HepG2 (cell line): ENCODE results near the gene ZNF442. TPM values are rescaled to one million over a fixed set of nuclear protein-coding genes. Genes with fewer than 3 reads are reported as not detected.

Source experiments
- AKAP8 ChIP-seq: sonication (generic); formaldehyde crosslinking; IDR thresholded peaks from 2 replicates; pipeline ENCODE4 v1.5.1; 2020; ENCODE audit warnings: mild to moderate bottlenecking, missing genetic modification reagents
- EED ChIP-seq: sonication (generic); formaldehyde crosslinking; IDR thresholded peaks from 2 replicates; pipeline ENCODE4 v1.5.0; 2020; ENCODE audit warnings: mild to moderate bottlenecking, missing genetic modification reagents
- FOSL1 ChIP-seq: sonication (generic); formaldehyde crosslinking; IDR thresholded peaks from 2 replicates; pipeline ENCODE4 v1.9.0; 2021; ENCODE audit warnings: missing genetic modification reagents, borderline replicate concordance
- GZF1 ChIP-seq: sonication (generic); formaldehyde crosslinking; IDR thresholded peaks from 2 replicates; pipeline ENCODE4 v1.5.1; 2020; ENCODE audit warnings: mild to moderate bottlenecking, missing genetic modification reagents
- MAFK ChIP-seq, 2 experiments: IDR thresholded peaks in 1 of 2; conservative IDR thresholded peaks in 1 of 2; 2 replicates each; pipeline ENCODE4 v1.6.1; 2011; ENCODE audit warnings: improper control_type of control experiment in 2 of 2, low read length in 2 of 2
- MYNN ChIP-seq: sonication (generic); formaldehyde crosslinking; IDR thresholded peaks from 2 replicates; pipeline ENCODE4 v1.4.0; 2020; ENCODE audit warnings: mild to moderate bottlenecking, low read depth, missing genetic modification reagents
- ZSCAN31 ChIP-seq: sonication (generic); formaldehyde crosslinking; IDR thresholded peaks from 2 replicates; pipeline ENCODE4 v1.5.0; 2020; ENCODE audit warnings: low read depth, mild to moderate bottlenecking, missing genetic modification reagents
- polyA plus RNA-seq, 8 experiments: library from polyadenylated mRNA; depleted of rRNA in 3 of 8; stranded (reverse) in 7 of 8; unstranded in 1 of 8; fragments of >200 nt; fragmentation: Illumina TruSeq in 4 of 8; extraction: Trizol in 4 of 8; gene quantifications; 2 replicates each; pipeline versions ENCODE4 v1.2.1 to v1.2.3, GENCODE V29; 2011 to 2016; ENCODE audit warnings: low read depth in 4 of 8, missing spikeins in 1 of 8, mixed read lengths in 1 of 8; ENCODE audit not compliant: insufficient read depth in 1 of 8
- total RNA-seq, 5 experiments: library from RNA; depleted of rRNA; stranded (reverse); fragments of >200 nt; fragmentation: Illumina TruSeq; extraction: Trizol; gene quantifications; 2 replicates each; pipeline ENCODE4 v1.2.3, GENCODE V29; 2016; ENCODE audit warnings: low read depth in 1 of 5
- TF ChIP-seq, protein P1 (sequence below): sonication (generic); formaldehyde crosslinking; IDR thresholded peaks from 2 replicates; pipeline ENCODE4 v1.9.0; 2022; ENCODE audit warnings: low read depth, missing genetic modification reagents
- TF ChIP-seq, protein P2 (sequence below): sonication (generic); formaldehyde crosslinking; IDR thresholded peaks from 2 replicates; pipeline ENCODE4 v1.4.0; 2020; ENCODE audit warnings: mild to moderate bottlenecking, low read depth, missing genetic modification reagents
- TF ChIP-seq, protein P3 (sequence below): sonication (generic); formaldehyde crosslinking; IDR thresholded peaks from 2 replicates; pipeline ENCODE4 v1.8.1; 2023; ENCODE audit warnings: missing genetic modification reagents, inconsistent platforms, borderline replicate concordance
- TF ChIP-seq, protein P4 (sequence below): sonication (generic); formaldehyde crosslinking; IDR thresholded peaks from 2 replicates; pipeline ENCODE4; 2020; ENCODE audit warnings: missing genetic modification reagents, mild to moderate bottlenecking, borderline replicate concordance
- TF ChIP-seq, protein P5 (sequence below): sonication (generic); formaldehyde crosslinking; IDR thresholded peaks from 2 replicates; pipeline ENCODE4 v1.8.0; 2022; ENCODE audit warnings: missing genetic modification reagents, mild to moderate bottlenecking, moderate library complexity, borderline replicate concordance
- TF ChIP-seq, protein P6 (sequence below): sonication (generic); formaldehyde crosslinking; IDR thresholded peaks from 2 replicates; pipeline ENCODE4 v1.4.0; 2020; ENCODE audit warnings: missing genetic modification reagents, borderline replicate concordance

The ZNF442 gene
- total and polyA plus RNA-seq, 2 of the 13 experiments (the other 11 are each of a cell fraction or from before 2014, with no cell fraction given), result 1.0 to 6.0 TPM

- TF ChIP-seq, protein P1, sequence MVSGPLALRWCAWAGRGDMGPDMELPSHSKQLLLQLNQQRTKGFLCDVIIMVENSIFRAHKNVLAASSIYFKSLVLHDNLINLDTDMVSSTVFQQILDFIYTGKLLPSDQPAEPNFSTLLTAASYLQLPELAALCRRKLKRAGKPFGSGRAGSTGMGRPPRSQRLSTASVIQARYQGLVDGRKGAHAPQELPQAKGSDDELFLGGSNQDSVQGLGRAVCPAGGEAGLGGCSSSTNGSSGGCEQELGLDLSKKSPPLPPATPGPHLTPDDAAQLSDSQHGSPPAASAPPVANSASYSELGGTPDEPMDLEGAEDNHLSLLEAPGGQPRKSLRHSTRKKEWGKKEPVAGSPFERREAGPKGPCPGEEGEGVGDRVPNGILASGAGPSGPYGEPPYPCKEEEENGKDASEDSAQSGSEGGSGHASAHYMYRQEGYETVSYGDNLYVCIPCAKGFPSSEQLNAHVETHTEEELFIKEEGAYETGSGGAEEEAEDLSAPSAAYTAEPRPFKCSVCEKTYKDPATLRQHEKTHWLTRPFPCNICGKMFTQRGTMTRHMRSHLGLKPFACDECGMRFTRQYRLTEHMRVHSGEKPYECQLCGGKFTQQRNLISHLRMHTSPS (CRISPR knock-in tag), result peak; percentile 40; the same call in 1 of the 2 replicates
- TF ChIP-seq, protein P2, sequence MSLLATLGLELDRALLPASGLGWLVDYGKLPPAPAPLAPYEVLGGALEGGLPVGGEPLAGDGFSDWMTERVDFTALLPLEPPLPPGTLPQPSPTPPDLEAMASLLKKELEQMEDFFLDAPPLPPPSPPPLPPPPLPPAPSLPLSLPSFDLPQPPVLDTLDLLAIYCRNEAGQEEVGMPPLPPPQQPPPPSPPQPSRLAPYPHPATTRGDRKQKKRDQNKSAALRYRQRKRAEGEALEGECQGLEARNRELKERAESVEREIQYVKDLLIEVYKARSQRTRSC (CRISPR knock-in tag), result no peak
- TF ChIP-seq, protein P3, sequence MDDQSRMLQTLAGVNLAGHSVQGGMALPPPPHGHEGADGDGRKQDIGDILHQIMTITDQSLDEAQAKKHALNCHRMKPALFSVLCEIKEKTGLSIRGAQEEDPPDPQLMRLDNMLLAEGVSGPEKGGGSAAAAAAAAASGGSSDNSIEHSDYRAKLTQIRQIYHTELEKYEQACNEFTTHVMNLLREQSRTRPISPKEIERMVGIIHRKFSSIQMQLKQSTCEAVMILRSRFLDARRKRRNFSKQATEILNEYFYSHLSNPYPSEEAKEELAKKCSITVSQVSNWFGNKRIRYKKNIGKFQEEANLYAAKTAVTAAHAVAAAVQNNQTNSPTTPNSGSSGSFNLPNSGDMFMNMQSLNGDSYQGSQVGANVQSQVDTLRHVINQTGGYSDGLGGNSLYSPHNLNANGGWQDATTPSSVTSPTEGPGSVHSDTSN (CRISPR knock-in tag), result peak; percentile 89; the same call in 1 of the 2 replicates
- TF ChIP-seq MYNN (CRISPR knock-in tag), result no peak
- TF ChIP-seq, protein P4, sequence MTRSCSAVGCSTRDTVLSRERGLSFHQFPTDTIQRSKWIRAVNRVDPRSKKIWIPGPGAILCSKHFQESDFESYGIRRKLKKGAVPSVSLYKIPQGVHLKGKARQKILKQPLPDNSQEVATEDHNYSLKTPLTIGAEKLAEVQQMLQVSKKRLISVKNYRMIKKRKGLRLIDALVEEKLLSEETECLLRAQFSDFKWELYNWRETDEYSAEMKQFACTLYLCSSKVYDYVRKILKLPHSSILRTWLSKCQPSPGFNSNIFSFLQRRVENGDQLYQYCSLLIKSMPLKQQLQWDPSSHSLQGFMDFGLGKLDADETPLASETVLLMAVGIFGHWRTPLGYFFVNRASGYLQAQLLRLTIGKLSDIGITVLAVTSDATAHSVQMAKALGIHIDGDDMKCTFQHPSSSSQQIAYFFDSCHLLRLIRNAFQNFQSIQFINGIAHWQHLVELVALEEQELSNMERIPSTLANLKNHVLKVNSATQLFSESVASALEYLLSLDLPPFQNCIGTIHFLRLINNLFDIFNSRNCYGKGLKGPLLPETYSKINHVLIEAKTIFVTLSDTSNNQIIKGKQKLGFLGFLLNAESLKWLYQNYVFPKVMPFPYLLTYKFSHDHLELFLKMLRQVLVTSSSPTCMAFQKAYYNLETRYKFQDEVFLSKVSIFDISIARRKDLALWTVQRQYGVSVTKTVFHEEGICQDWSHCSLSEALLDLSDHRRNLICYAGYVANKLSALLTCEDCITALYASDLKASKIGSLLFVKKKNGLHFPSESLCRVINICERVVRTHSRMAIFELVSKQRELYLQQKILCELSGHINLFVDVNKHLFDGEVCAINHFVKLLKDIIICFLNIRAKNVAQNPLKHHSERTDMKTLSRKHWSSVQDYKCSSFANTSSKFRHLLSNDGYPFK (CRISPR knock-in tag), result peak; percentile 54; the same call in 1 of the 2 replicates
- TF ChIP-seq, protein P5, sequence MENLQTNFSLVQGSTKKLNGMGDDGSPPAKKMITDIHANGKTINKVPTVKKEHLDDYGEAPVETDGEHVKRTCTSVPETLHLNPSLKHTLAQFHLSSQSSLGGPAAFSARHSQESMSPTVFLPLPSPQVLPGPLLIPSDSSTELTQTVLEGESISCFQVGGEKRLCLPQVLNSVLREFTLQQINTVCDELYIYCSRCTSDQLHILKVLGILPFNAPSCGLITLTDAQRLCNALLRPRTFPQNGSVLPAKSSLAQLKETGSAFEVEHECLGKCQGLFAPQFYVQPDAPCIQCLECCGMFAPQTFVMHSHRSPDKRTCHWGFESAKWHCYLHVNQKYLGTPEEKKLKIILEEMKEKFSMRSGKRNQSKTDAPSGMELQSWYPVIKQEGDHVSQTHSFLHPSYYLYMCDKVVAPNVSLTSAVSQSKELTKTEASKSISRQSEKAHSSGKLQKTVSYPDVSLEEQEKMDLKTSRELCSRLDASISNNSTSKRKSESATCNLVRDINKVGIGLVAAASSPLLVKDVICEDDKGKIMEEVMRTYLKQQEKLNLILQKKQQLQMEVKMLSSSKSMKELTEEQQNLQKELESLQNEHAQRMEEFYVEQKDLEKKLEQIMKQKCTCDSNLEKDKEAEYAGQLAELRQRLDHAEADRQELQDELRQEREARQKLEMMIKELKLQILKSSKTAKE, result peak; percentile 61; the same call in 1 of the 2 replicates
- TF ChIP-seq MAFK (conservative IDR thresholded peaks at IDR 0.05 in 1 of 2, IDR thresholded peaks at IDR 0.05 in 1 of 2; ENCODE audit: low read length in 2 of 2), result peak in 1 of 2 experiments; percentile 8; a peak in 1 of 4 replicates
- no peak for TF ChIP-seq FOSL1
- peak; percentile 88 for TF ChIP-seq ZSCAN31 (CRISPR knock-in tag)
- TF ChIP-seq, protein P6, sequence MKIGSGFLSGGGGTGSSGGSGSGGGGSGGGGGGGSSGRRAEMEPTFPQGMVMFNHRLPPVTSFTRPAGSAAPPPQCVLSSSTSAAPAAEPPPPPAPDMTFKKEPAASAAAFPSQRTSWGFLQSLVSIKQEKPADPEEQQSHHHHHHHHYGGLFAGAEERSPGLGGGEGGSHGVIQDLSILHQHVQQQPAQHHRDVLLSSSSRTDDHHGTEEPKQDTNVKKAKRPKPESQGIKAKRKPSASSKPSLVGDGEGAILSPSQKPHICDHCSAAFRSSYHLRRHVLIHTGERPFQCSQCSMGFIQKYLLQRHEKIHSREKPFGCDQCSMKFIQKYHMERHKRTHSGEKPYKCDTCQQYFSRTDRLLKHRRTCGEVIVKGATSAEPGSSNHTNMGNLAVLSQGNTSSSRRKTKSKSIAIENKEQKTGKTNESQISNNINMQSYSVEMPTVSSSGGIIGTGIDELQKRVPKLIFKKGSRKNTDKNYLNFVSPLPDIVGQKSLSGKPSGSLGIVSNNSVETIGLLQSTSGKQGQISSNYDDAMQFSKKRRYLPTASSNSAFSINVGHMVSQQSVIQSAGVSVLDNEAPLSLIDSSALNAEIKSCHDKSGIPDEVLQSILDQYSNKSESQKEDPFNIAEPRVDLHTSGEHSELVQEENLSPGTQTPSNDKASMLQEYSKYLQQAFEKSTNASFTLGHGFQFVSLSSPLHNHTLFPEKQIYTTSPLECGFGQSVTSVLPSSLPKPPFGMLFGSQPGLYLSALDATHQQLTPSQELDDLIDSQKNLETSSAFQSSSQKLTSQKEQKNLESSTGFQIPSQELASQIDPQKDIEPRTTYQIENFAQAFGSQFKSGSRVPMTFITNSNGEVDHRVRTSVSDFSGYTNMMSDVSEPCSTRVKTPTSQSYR (CRISPR knock-in tag), result peak; percentile 11; the same call in 1 of the 2 replicates
- TF ChIP-seq AKAP8 (CRISPR knock-in tag), result 0 out of 2 replicates have a peak, but pooled peaks have one; percentile 27
- 0 out of 2 replicates have a peak, but pooled peaks have one; percentile 33 for TF ChIP-seq GZF1 (CRISPR knock-in tag)
- 0 out of 2 replicates have a peak, but pooled peaks have one; percentile 49 for TF ChIP-seq EED (CRISPR knock-in tag)
These were observed 32.0 kb downstream of the ZNF442 start, which contains the start of gene ZNF563 (continued) for GRCh38 chr19:12333162-12334159.
